Ascending aorta (tissue), 2 donors: ENCODE results near the gene DCDC2. TPM values are rescaled to one million over a fixed set of nuclear protein-coding genes. Genes with fewer than 3 reads are reported as not detected.

Experiments used
- DNase-seq, 2 donors: peaks; one replicate each; pipeline ENCODE4 v3.0.0-alpha.2; 2019; ENCODE audit warnings: low spot score in 2 of 2
- H3K27ac ChIP-seq, 2 donors: fragments of 200-600 bp; sonication (generic); one replicate each; pipeline ENCODE4 v1.5.1; 2016 to 2017; ENCODE audit warnings: mild to moderate bottlenecking in 1 of 2
- H3K27me3 ChIP-seq: fragments of 200-600 bp; sonication (generic); one replicate; pipeline ENCODE4 v1.5.1; 2017
- H3K36me3 ChIP-seq, 2 donors: fragments of 200-600 bp; sonication (generic); one replicate each; pipeline ENCODE4 v1.5.1; 2016
- H3K4me1 ChIP-seq, 2 donors: fragments of 200-600 bp; sonication (generic); one replicate each; pipeline ENCODE4 v1.5.1; 2016 to 2017; ENCODE audit warnings: mild to moderate bottlenecking in 1 of 2
- H3K4me3 ChIP-seq, 2 donors: fragments of 200-600 bp; sonication (generic); one replicate each; pipeline ENCODE4 v1.5.1; 2016 to 2017; ENCODE audit warnings: mild to moderate bottlenecking in 1 of 2
- H3K9me3 ChIP-seq, 2 donors: fragments of 200-600 bp; sonication (generic); one replicate each; pipeline ENCODE4 v1.5.1; 2016
- intact Hi-C: fragments of 100-400 bp; cut with DNase I; formaldehyde crosslinking; loops from one replicate; pipeline ENCODE4 v1.15.1; 2023
- total RNA-seq: library from RNA; depleted of rRNA; stranded (reverse); fragments of >200 nt; gene quantifications from one replicate; pipeline ENCODE4 v1.1.0, GENCODE V29; 2016
- TF ChIP-seq, protein P1 (sequence below), 3 experiments: fragments of 200-600 bp in 2 of 3; fragments of 450-650 bp in 1 of 3; sonication (generic) in 2 of 3; IDR thresholded peaks; one replicate each; pipeline ENCODE4 v1.5.1; 2016 to 2019; ENCODE audit warnings: antibody characterized with exemption in 3 of 3, mild to moderate bottlenecking in 1 of 3, moderate library complexity in 1 of 3

DCDC2 gene
- total RNA-seq, 1 donor from 2014 or later = not detected

- TF ChIP-seq, protein P1, sequence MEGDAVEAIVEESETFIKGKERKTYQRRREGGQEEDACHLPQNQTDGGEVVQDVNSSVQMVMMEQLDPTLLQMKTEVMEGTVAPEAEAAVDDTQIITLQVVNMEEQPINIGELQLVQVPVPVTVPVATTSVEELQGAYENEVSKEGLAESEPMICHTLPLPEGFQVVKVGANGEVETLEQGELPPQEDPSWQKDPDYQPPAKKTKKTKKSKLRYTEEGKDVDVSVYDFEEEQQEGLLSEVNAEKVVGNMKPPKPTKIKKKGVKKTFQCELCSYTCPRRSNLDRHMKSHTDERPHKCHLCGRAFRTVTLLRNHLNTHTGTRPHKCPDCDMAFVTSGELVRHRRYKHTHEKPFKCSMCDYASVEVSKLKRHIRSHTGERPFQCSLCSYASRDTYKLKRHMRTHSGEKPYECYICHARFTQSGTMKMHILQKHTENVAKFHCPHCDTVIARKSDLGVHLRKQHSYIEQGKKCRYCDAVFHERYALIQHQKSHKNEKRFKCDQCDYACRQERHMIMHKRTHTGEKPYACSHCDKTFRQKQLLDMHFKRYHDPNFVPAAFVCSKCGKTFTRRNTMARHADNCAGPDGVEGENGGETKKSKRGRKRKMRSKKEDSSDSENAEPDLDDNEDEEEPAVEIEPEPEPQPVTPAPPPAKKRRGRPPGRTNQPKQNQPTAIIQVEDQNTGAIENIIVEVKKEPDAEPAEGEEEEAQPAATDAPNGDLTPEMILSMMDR (IDR thresholded peaks at IDR 0.05) = no peak
- H3K36me3 ChIP-seq = no peaks in the 10 kb centered on the region
- no peaks in the 10 kb centered on the region for H3K9me3 ChIP-seq
- no peaks in the 10 kb centered on the region for H3K4me1 ChIP-seq
- H3K27me3 ChIP-seq = no peaks in the 10 kb centered on the region
- intact Hi-C loops = no loop called here
- DNase-seq = no peak
- H3K27ac ChIP-seq = no peak overlapping the region
- no peak overlapping the region for H3K4me3 ChIP-seq
Measured at GRCh38 chr6:24229696-24230405, 128.0 kb downstream of the DCDC2 start.

DNA sequence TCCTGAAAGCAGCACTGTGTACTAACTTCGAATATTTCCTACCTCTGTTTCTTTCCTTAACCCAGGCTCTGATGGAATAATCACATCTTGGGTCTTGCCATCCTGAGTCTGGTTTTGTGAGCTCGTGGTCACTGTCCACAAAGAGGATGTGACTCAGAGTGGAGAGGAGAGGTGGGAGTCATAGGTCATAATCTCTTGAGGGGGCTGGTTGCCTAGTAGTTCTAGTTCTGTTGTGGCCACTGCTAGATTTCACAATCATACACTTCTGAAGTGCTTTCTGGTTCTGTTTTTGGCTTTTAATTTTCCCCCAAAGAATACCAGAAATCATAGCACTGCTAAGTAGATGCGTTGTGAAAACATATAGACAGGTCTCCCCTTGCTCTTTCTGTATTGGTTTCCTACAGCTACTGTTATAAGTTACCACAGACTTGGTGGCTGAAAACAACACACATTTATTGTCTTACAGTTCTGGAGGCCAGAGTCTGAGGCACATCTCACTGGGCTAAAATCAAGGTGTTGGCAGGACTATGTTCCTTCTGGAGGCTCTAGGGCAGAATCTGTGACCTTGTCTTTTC, 129.1 kb downstream of the DCDC2 start:
- no peak overlapping the region for H3K27ac ChIP-seq
- TF ChIP-seq, protein P1 (IDR thresholded peaks at IDR 0.05) = no peak
- no peaks in the 10 kb centered on the region for H3K27me3 ChIP-seq

GRCh38 chr6:24228123-24228522, 129.7 kb downstream of the DCDC2 start:
- no peak overlapping the region for H3K27ac ChIP-seq
- TF ChIP-seq, protein P1 (IDR thresholded peaks at IDR 0.05) = no peak
- no peaks in the 10 kb centered on the region for H3K27me3 ChIP-seq
- no peak for DNase-seq
- H3K4me3 ChIP-seq = no peak overlapping the region
- H3K36me3 ChIP-seq = no peaks in the 10 kb centered on the region
- H3K9me3 ChIP-seq = no peaks in the 10 kb centered on the region
- no peaks in the 10 kb centered on the region for H3K4me1 ChIP-seq
- intact Hi-C loops = no loop called here

More for the DNA sequence above, 129.1 kb downstream of the DCDC2 start:
- Histone ChIP-seq H3K36me3 (no peaks in the 10 kb centered on the region), H3K4me1 (no peaks in the 10 kb centered on the region), H3K9me3 (no peaks in the 10 kb centered on the region), H3K4me3 (no peak overlapping the region)
- intact Hi-C loops = no loop called here
- DNase-seq = no peak

DNA sequence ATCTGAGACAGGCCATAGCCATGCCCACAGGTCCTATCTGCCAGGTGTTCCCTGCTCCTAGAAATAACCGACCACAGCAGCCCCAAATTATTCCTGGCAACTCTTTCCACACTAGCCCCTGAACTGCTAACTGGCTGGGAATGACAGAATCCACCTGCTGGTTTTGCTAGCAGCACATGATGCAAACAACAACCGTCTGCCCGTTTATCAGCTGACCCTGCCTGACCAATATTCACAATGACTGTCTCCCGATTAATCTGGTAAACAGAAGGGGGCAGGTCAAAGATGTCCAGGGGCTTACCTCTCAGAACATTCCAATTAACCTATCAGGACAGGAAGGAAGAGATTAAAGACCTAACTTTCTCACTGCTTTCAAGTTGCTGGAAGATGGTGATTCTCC, 130.3 kb downstream of the DCDC2 start:
- H3K27ac ChIP-seq = no peak overlapping the region
- no peaks in the 10 kb centered on the region for H3K9me3 ChIP-seq
- no peaks in the 10 kb centered on the region for H3K27me3 ChIP-seq
- H3K4me3 ChIP-seq = no peak overlapping the region
- intact Hi-C loops = no loop called here
- DNase-seq = no peak
- H3K4me1 ChIP-seq = no peaks in the 10 kb centered on the region
- TF ChIP-seq, protein P1 (IDR thresholded peaks at IDR 0.05) = no peak
- no peaks in the 10 kb centered on the region for H3K36me3 ChIP-seq

DNA sequence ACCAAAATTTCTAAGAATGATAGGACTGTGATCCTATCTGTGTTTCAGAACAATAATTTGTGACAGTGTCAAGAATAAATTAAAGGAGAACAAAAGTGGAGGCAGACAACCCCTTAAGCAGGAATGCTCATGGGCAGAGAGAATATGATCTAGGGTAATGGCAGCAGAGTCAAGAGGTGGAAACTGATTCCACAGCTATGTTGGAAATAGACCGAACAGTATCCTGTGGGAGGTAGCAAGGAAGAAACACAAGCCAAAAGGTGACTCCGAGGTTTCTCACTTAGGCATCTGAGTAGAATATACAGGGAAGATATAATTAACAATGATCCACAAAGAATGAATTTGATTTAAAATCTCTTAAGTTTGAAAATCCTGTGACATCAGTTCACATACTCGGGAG, 131.3 kb downstream of the DCDC2 start:
- TF ChIP-seq, protein P1 (IDR thresholded peaks at IDR 0.05) = no peak
- Histone ChIP-seq H3K27me3 (no peaks in the 10 kb centered on the region), H3K4me3 (no peak overlapping the region), H3K36me3 (no peaks in the 10 kb centered on the region), H3K27ac (no peak overlapping the region), H3K9me3 (no peaks in the 10 kb centered on the region), H3K4me1 (no peaks in the 10 kb centered on the region)
- intact Hi-C loops = no loop called here
- no peak for DNase-seq
